ENCODE data around the gene HLA-DOA. TPM values are rescaled to one million over a fixed set of nuclear protein-coding genes. Genes with fewer than 3 reads are reported as not detected.

Gene HLA-DOA
- total and polyA plus RNA-seq, 3 experiments from 2014 or later: 6.7 to 12.0 (median 6.9) TPM

- Mint-ChIP-seq H3K4me3 (no peak overlapping the region), H3K27ac (no peak overlapping the region), H3K4me1 (peaks cover 23 to 26% (median 24%) of the 10 kb centered on the region in 3 donors), H3K27me3 (peaks cover 5 to 6% of the 10 kb centered on the region in 2 donors), H3K9me3 (no peaks in the 10 kb centered on the region), H3K36me3 (peaks cover 0 to 1% (median 0%) of the 10 kb centered on the region in 3 donors)
- Histone ChIP-seq H3K4me3 (ENCODE audit: low read length) (no peak overlapping the region), H3K36me3 (ENCODE audit: insufficient read depth, low read length) (no peaks in the 10 kb centered on the region), H3K27me3 (ENCODE audit: insufficient read depth, low read length, poor library complexity, severe bottlenecking) (no peaks in the 10 kb centered on the region), H3K27ac (ENCODE audit: low read depth, low read length) (no peak overlapping the region), H3K4me1 (ENCODE audit: insufficient read depth, low read length) (peaks cover 22% of the 10 kb centered on the region), H3K9me3 (ENCODE audit: low read length) (no peaks in the 10 kb centered on the region)
- ChIA-PET POLR2A (interaction anchor here (0.6 kb wide), 1 partner anchor 169 kb away, joined by 3 read pairs; no protein-coding TSS in a partner anchor), CTCF (interaction anchor here (0.6 to 3.7 kb wide), 6 partner anchors 13 to 1747 kb away, joined by 3 to 24 read pairs (median 3); partner anchors contain the start of gene HLA-DPB1)
- DNase-seq: no peak
Measured at GRCh38 chr6:33013608-33014007, 4.2 kb upstream of the HLA-DOA start.

GRCh38 chr6:33010356-33010755 is 965 bp upstream of the HLA-DOA start:
- Histone ChIP-seq H3K36me3 (ENCODE audit: insufficient read depth, low read length) (no peaks in the 10 kb centered on the region), H3K27me3 (ENCODE audit: insufficient read depth, low read length, poor library complexity, severe bottlenecking) (no peaks in the 10 kb centered on the region), H3K27ac (ENCODE audit: low read depth, low read length) (no peak overlapping the region), H3K4me1 (ENCODE audit: insufficient read depth, low read length) (peaks cover 14% of the 10 kb centered on the region), H3K9me3 (ENCODE audit: low read length) (no peaks in the 10 kb centered on the region), H3K4me3 (ENCODE audit: low read length) (no peak overlapping the region)
- DNase-seq: no peak
- Mint-ChIP-seq H3K4me3 (peak overlapping the region in 1 of 7 donors; percentile 36), H3K27ac (no peak overlapping the region), H3K27me3 (peaks cover 5% of the 10 kb centered on the region in 2 donors), H3K36me3 (peaks cover 0 to 3% (median 1%) of the 10 kb centered on the region in 3 donors), H3K9me3 (no peaks in the 10 kb centered on the region), H3K4me1 (peaks cover 19 to 23% (median 21%) of the 10 kb centered on the region in 3 donors)
- ChIA-PET POLR2A (interaction anchor here (0.8 kb wide), 1 partner anchor 8 kb away, joined by 3 read pairs; no protein-coding TSS in a partner anchor), CTCF (interaction anchor here (1.1 to 2.1 kb wide), 3 partner anchors 25 to 236 kb away, joined by 3 to 7 read pairs (median 3); no protein-coding TSS in a partner anchor)

- Histone ChIP-seq H3K27me3 (ENCODE audit: insufficient read depth, low read length, poor library complexity, severe bottlenecking) (no peaks in the 10 kb centered on the region), H3K36me3 (ENCODE audit: insufficient read depth, low read length) (no peaks in the 10 kb centered on the region), H3K9me3 (ENCODE audit: low read length) (no peaks in the 10 kb centered on the region), H3K4me1 (ENCODE audit: insufficient read depth, low read length) (peaks cover 10% of the 10 kb centered on the region), H3K27ac (ENCODE audit: low read depth, low read length) (no peak overlapping the region), H3K4me3 (ENCODE audit: low read length) (no peak overlapping the region)
- CTCF ChIA-PET: interaction anchor here (1.1 to 1.2 kb wide), 2 partner anchors 8 to 74 kb away, joined by 3 read pairs; no protein-coding TSS in a partner anchor
- peak overlapping the region in 4 of 8 donors; percentile 4 to 91 (median 66) for H3K27ac Mint-ChIP-seq
- peaks cover 15 to 18% (median 18%) of the 10 kb centered on the region in 3 donors for H3K4me1 Mint-ChIP-seq
- peaks cover 0 to 3% (median 0%) of the 10 kb centered on the region in 3 donors for H3K36me3 Mint-ChIP-seq
- peak overlapping the region; percentile 64 to 91 (median 84) for H3K4me3 Mint-ChIP-seq
- DNase-seq: no peak
- no peaks in the 10 kb centered on the region for H3K9me3 Mint-ChIP-seq
- POLR2A ChIA-PET: no interaction called here
- H3K27me3 Mint-ChIP-seq: peaks cover 1 to 2% of the 10 kb centered on the region in 2 donors
Measured at GRCh38 chr6:33007831-33008400, 1.5 kb downstream of the HLA-DOA start.

- peaks cover 0 to 3% (median 0%) of the 10 kb centered on the region in 3 donors for H3K36me3 Mint-ChIP-seq
- no peak overlapping the region for H3K4me3 ChIP-seq (ENCODE audit: low read length)
- H3K27ac ChIP-seq (ENCODE audit: low read depth, low read length): no peak overlapping the region
- H3K4me3 Mint-ChIP-seq: no peak overlapping the region
- DNase-seq: no peak
- H3K4me1 ChIP-seq (ENCODE audit: insufficient read depth, low read length): peaks cover 14% of the 10 kb centered on the region
- peaks cover 19 to 23% (median 22%) of the 10 kb centered on the region in 3 donors for H3K4me1 Mint-ChIP-seq
- no peaks in the 10 kb centered on the region for H3K36me3 ChIP-seq (ENCODE audit: insufficient read depth, low read length)
- H3K27me3 ChIP-seq (ENCODE audit: insufficient read depth, low read length, poor library complexity, severe bottlenecking): no peaks in the 10 kb centered on the region
- ChIA-PET POLR2A (no interaction called here), CTCF (no interaction called here)
- H3K27me3 Mint-ChIP-seq: peaks cover 2 to 18% of the 10 kb centered on the region in 2 donors
- peak overlapping the region in 1 of 8 donors; percentile 20 for H3K27ac Mint-ChIP-seq
- no peaks in the 10 kb centered on the region for H3K9me3 Mint-ChIP-seq
- H3K9me3 ChIP-seq (ENCODE audit: low read length): no peaks in the 10 kb centered on the region
Measured at GRCh38 chr6:33004940-33005339, 4.5 kb downstream of the HLA-DOA start.

GRCh38 chr6:33001685-33002084 is 7.7 kb downstream of the HLA-DOA start:
- CTCF ChIA-PET: interaction anchor here (3.0 kb wide), 1 partner anchor 13 kb away, joined by 8 read pairs; no protein-coding TSS in a partner anchor
- Mint-ChIP-seq H3K27me3 (peaks cover 0 to 37% of the 10 kb centered on the region in 2 donors), H3K9me3 (no peaks in the 10 kb centered on the region), H3K4me3 (no peak overlapping the region), H3K4me1 (peaks cover 4 to 6% (median 5%) of the 10 kb centered on the region in 3 donors), H3K36me3 (no peaks in the 10 kb centered on the region), H3K27ac (no peak overlapping the region)
- no peak overlapping the region for H3K27ac ChIP-seq (ENCODE audit: low read depth, low read length)
- H3K4me1 ChIP-seq (ENCODE audit: insufficient read depth, low read length): peaks cover 4% of the 10 kb centered on the region
- H3K36me3 ChIP-seq (ENCODE audit: insufficient read depth, low read length): no peaks in the 10 kb centered on the region
- no peaks in the 10 kb centered on the region for H3K27me3 ChIP-seq (ENCODE audit: insufficient read depth, low read length, poor library complexity, severe bottlenecking)
- POLR2A ChIA-PET: no interaction called here
- no peaks in the 10 kb centered on the region for H3K9me3 ChIP-seq (ENCODE audit: low read length)
- DNase-seq: no peak
- no peak overlapping the region for H3K4me3 ChIP-seq (ENCODE audit: low read length)

GRCh38 chr6:33000055-33000454 is 9.3 kb downstream of the HLA-DOA start:
- peaks cover 4 to 6% (median 5%) of the 10 kb centered on the region in 3 donors for H3K4me1 Mint-ChIP-seq
- H3K27me3 ChIP-seq (ENCODE audit: insufficient read depth, low read length, poor library complexity, severe bottlenecking): no peaks in the 10 kb centered on the region
- H3K36me3 ChIP-seq (ENCODE audit: insufficient read depth, low read length): no peaks in the 10 kb centered on the region
- ChIA-PET CTCF (interaction anchor here (0.9 to 3.0 kb wide), 5 partner anchors 13 to 249 kb away, joined by 3 to 8 read pairs (median 5); no protein-coding TSS in a partner anchor), POLR2A (no interaction called here)
- peaks cover 4% of the 10 kb centered on the region for H3K4me1 ChIP-seq (ENCODE audit: insufficient read depth, low read length)
- H3K9me3 ChIP-seq (ENCODE audit: low read length): no peaks in the 10 kb centered on the region
- H3K36me3 Mint-ChIP-seq: no peaks in the 10 kb centered on the region
- H3K9me3 Mint-ChIP-seq: no peaks in the 10 kb centered on the region
- H3K4me3 Mint-ChIP-seq: no peak overlapping the region
- DNase-seq: peak in 1 of 5 donors; percentile 33
- H3K4me3 ChIP-seq (ENCODE audit: low read length): no peak overlapping the region
- peaks cover 1 to 49% of the 10 kb centered on the region in 2 donors for H3K27me3 Mint-ChIP-seq
- H3K27ac ChIP-seq (ENCODE audit: low read depth, low read length): no peak overlapping the region
- no peak overlapping the region for H3K27ac Mint-ChIP-seq

GRCh38 chr6:32995448-32995847 is 13.9 kb downstream of the HLA-DOA start:
- Mint-ChIP-seq H3K27ac (no peak overlapping the region), H3K4me3 (no peak overlapping the region)

GRCh38 chr6:32993363-32993973 is 15.9 kb downstream of the HLA-DOA start:
- no peak for DNase-seq
- POLR2A ChIA-PET: no interaction called here

More at GRCh38 chr6:32995448-32995847, 13.9 kb downstream of the HLA-DOA start:
- no peak overlapping the region for H3K4me3 ChIP-seq (ENCODE audit: low read length)
- ChIA-PET CTCF (no interaction called here), POLR2A (interaction anchor here (0.6 kb wide), 1 partner anchor 13 kb away, joined by 4 read pairs; no protein-coding TSS in a partner anchor)
- peaks cover 4% of the 10 kb centered on the region for H3K4me1 ChIP-seq (ENCODE audit: insufficient read depth, low read length)
- Mint-ChIP-seq H3K27me3 (peaks cover 3 to 43% of the 10 kb centered on the region in 2 donors), H3K4me1 (peaks cover 4 to 5% (median 5%) of the 10 kb centered on the region in 3 donors), H3K9me3 (no peaks in the 10 kb centered on the region), H3K36me3 (no peaks in the 10 kb centered on the region)
- no peak for DNase-seq
- no peak overlapping the region for H3K27ac ChIP-seq (ENCODE audit: low read depth, low read length)
- no peaks in the 10 kb centered on the region for H3K9me3 ChIP-seq (ENCODE audit: low read length)
- H3K36me3 ChIP-seq (ENCODE audit: insufficient read depth, low read length): no peaks in the 10 kb centered on the region
- H3K27me3 ChIP-seq (ENCODE audit: insufficient read depth, low read length, poor library complexity, severe bottlenecking): no peaks in the 10 kb centered on the region

More at GRCh38 chr6:32993363-32993973, 15.9 kb downstream of the HLA-DOA start:
- Histone ChIP-seq H3K36me3 (ENCODE audit: insufficient read depth, low read length) (no peaks in the 10 kb centered on the region), H3K27me3 (ENCODE audit: insufficient read depth, low read length, poor library complexity, severe bottlenecking) (no peaks in the 10 kb centered on the region), H3K27ac (ENCODE audit: low read depth, low read length) (no peak overlapping the region), H3K4me3 (ENCODE audit: low read length) (no peak overlapping the region), H3K9me3 (ENCODE audit: low read length) (no peaks in the 10 kb centered on the region), H3K4me1 (ENCODE audit: insufficient read depth, low read length) (no peaks in the 10 kb centered on the region)
- H3K27ac Mint-ChIP-seq: no peak overlapping the region
- CTCF ChIA-PET: interaction anchor here (1.7 to 1.8 kb wide), 2 partner anchors 9 to 108 kb away, joined by 3 to 10 read pairs; no protein-coding TSS in a partner anchor
- H3K4me3 Mint-ChIP-seq: no peak overlapping the region
- H3K27me3 Mint-ChIP-seq: peaks cover 3 to 26% of the 10 kb centered on the region in 2 donors
- H3K4me1 Mint-ChIP-seq: no peaks in the 10 kb centered on the region
- H3K36me3 Mint-ChIP-seq: no peaks in the 10 kb centered on the region
- H3K9me3 Mint-ChIP-seq: no peaks in the 10 kb centered on the region
